Left ventricle myocardium inferior (tissue), 1 donor: ENCODE results near the gene CCDC85A. TPM values are rescaled to one million over a fixed set of nuclear protein-coding genes. Genes with fewer than 3 reads are reported as not detected.

Experiments
- DNase-seq: peaks from one replicate; pipeline ENCODE4 v3.0.0-alpha.2; 2020
- H3K27ac ChIP-seq: fragments of 200-600 bp; replicated peaks from 2 replicates; pipeline ENCODE4 v1.8.0; 2021
- H3K27me3 ChIP-seq: fragments of 200-600 bp; 2 replicates; pipeline ENCODE4 v1.8.0; 2021; ENCODE audit warnings: low read depth
- H3K36me3 ChIP-seq: fragments of 200-600 bp; 2 replicates; pipeline ENCODE4 v1.8.0; 2021
- H3K4me1 ChIP-seq: fragments of 200-600 bp; 2 replicates; pipeline ENCODE4 v1.8.0; 2021
- H3K4me3 ChIP-seq: fragments of 200-600 bp; 2 replicates; pipeline ENCODE4 v1.8.0; 2021; ENCODE audit warnings: mild to moderate bottlenecking, moderate library complexity
- H3K9me3 ChIP-seq: fragments of 200-600 bp; replicated peaks from 2 replicates; pipeline ENCODE4 v1.8.0; 2021
- intact Hi-C: fragments of 100-400 bp; cut with micrococcal nuclease; formaldehyde crosslinking; loops from one replicate; pipeline ENCODE4 v1.11.0; 2022
- total RNA-seq: library from RNA; stranded (reverse); fragmentation: NEBNext Ultra II Directional; extraction: Animal tissue kit (Norgen Biotek cat#: 25700); gene quantifications from one replicate; pipeline ENCODE4 v1.2.1, GENCODE V29; 2021
- TF ChIP-seq, protein P1 (sequence below): fragments of 200-600 bp; IDR thresholded peaks from 2 replicates; pipeline ENCODE4 v1.8.0; 2021; ENCODE audit warnings: antibody characterized with exemption, mild to moderate bottlenecking, borderline replicate concordance
- donor health status: DM: no; HTN: yes; CAD: no; lungs with severe emphysema.

Gene CCDC85A
- total RNA-seq, 1 donor from 2014 or later = 4.4 TPM

DNA sequence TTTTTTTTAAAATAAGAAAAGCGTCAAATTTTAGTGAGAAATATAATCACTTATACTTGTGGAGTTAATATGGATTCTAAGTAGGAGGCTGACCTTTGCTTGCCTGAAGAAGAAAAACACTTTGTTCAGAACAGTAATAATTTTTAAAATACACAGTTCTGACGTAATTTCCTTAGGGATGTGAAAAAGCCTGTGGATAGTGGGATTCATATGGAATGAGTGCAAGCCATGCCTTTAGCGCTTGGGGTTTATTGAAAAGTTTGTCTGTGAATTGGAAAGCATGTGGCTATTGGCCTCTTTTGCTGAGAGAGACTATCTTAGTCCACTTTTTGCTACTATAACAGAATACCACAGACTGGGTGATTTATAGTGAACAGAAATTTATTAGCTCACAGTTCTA, 151.3 kb downstream of the CCDC85A start:
- no peaks in the 10 kb centered on the region for H3K9me3 ChIP-seq
- no peaks in the 10 kb centered on the region for H3K36me3 ChIP-seq
- peaks cover 63% of the 10 kb centered on the region for H3K4me1 ChIP-seq
- H3K27me3 ChIP-seq = no peaks in the 10 kb centered on the region
- H3K4me3 ChIP-seq = no peak overlapping the region
- no peak for DNase-seq
- TF ChIP-seq, protein P1, sequence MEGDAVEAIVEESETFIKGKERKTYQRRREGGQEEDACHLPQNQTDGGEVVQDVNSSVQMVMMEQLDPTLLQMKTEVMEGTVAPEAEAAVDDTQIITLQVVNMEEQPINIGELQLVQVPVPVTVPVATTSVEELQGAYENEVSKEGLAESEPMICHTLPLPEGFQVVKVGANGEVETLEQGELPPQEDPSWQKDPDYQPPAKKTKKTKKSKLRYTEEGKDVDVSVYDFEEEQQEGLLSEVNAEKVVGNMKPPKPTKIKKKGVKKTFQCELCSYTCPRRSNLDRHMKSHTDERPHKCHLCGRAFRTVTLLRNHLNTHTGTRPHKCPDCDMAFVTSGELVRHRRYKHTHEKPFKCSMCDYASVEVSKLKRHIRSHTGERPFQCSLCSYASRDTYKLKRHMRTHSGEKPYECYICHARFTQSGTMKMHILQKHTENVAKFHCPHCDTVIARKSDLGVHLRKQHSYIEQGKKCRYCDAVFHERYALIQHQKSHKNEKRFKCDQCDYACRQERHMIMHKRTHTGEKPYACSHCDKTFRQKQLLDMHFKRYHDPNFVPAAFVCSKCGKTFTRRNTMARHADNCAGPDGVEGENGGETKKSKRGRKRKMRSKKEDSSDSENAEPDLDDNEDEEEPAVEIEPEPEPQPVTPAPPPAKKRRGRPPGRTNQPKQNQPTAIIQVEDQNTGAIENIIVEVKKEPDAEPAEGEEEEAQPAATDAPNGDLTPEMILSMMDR = no peak
- intact Hi-C loops = no loop called here
- peak overlapping the region; percentile 62 for H3K27ac ChIP-seq

DNA sequence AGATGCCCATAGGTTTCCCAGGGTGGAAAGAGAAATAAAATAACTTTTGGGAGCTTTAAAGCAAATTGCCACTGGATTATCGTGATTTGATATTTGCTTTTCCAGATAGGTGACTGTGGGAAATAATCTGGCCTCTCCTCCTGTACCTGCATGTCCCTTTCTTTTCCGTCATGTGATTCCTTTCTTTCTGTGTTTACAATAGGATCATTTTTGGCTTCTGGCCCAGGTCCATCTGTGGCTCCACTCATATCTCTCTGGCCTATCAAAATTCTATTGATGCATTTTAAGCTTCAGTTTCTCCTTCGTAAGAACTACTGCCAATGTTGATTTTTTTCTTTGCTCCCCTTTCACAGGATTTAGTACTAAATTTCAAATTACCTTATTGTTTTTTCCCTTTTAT, 153.6 kb downstream of the CCDC85A start:
- H3K27ac ChIP-seq = peak overlapping the region; percentile 57
- TF ChIP-seq, protein P1 = no peak
- H3K36me3 ChIP-seq = no peaks in the 10 kb centered on the region
- intact Hi-C loops = no loop called here
- no peak for DNase-seq
- H3K27me3 ChIP-seq = no peaks in the 10 kb centered on the region
- no peak overlapping the region for H3K4me3 ChIP-seq
- peaks cover 58% of the 10 kb centered on the region for H3K4me1 ChIP-seq
- no peaks in the 10 kb centered on the region for H3K9me3 ChIP-seq

DNA sequence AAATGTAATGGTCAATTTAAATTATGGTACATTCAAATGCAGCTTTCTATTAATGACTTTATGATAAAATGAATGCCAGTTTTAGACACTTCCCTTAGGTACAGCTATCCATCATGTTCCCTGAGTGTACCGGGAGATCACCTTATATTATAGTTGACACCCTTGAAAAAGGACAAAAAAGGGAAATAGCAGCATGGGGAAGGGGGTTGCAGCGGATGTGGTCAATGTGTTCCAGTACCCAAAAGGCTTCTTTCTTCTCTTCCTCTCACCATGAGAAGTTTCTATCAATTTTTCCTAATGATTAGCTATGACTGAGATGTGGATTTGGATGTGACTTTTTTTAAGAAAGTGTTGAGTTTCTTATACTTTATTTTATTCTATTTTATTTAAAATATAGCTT, 154.4 kb downstream of the CCDC85A start:
- DNase-seq = no peak
- H3K9me3 ChIP-seq = no peaks in the 10 kb centered on the region
- no peak overlapping the region for H3K4me3 ChIP-seq
- intact Hi-C loops = no loop called here
- peak overlapping the region; percentile 57 for H3K27ac ChIP-seq
- TF ChIP-seq, protein P1 = no peak
- H3K27me3 ChIP-seq = no peaks in the 10 kb centered on the region
- peaks cover 53% of the 10 kb centered on the region for H3K4me1 ChIP-seq
- no peaks in the 10 kb centered on the region for H3K36me3 ChIP-seq

DNA sequence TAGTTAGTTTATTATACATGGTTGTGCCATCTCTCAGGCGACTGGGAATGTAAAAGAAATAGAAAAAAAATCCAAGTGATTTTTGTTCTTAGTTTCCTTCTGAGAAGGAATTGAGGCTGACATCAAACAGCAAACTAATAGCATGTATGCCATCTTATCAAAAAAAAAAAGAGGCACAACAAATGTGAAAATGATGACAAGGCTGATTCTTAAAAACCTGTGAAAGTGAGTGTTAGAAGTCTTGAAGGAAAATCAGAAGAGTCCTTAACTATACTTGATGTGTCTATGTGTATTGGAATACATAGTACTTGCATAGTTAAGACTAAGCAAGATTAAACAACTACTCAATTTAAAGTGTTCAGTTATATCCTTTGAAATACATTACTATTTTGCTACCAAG, 161.0 kb downstream of the CCDC85A start:
- TF ChIP-seq, protein P1 = no peak
- Histone ChIP-seq H3K4me3 (no peak overlapping the region), H3K27ac (no peak overlapping the region), H3K27me3 (no peaks in the 10 kb centered on the region), H3K36me3 (no peaks in the 10 kb centered on the region), H3K4me1 (peaks cover 7% of the 10 kb centered on the region), H3K9me3 (no peaks in the 10 kb centered on the region)
- intact Hi-C loops = no loop called here
- no peak for DNase-seq

DNA sequence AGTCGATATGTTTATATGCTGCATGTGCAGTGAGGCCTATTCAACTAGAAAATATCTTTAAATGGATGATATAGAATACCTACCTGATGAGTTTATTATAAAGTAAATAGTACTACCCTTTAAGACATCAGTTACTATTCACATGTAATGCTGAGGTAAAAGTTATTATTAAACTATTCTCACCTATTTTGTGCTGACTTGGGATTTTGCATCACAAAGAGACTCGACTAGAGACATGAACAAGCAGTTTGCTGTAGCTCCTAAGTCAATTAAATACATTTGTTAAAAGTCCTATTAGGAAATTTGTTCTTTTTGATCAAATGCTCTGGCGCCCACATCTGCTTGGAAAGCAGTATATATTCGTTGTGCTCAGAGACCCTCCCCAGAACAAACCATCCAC, 164.1 kb downstream of the CCDC85A start:
- H3K36me3 ChIP-seq = no peaks in the 10 kb centered on the region
- no peak overlapping the region for H3K27ac ChIP-seq
- H3K4me1 ChIP-seq = peaks cover 7% of the 10 kb centered on the region
- H3K27me3 ChIP-seq = no peaks in the 10 kb centered on the region
- DNase-seq = no peak
- no peak overlapping the region for H3K4me3 ChIP-seq
- no peaks in the 10 kb centered on the region for H3K9me3 ChIP-seq
- intact Hi-C loops = no loop called here
- TF ChIP-seq, protein P1 = no peak
